ENCODE measurements around the gene NPC1.
"Not testable (repeated sequence)": the region's sequence is repeated elsewhere in the genome, so short reads cannot be mapped to it uniquely, and the experiment has no call there.

NPC1 gene

DNA sequence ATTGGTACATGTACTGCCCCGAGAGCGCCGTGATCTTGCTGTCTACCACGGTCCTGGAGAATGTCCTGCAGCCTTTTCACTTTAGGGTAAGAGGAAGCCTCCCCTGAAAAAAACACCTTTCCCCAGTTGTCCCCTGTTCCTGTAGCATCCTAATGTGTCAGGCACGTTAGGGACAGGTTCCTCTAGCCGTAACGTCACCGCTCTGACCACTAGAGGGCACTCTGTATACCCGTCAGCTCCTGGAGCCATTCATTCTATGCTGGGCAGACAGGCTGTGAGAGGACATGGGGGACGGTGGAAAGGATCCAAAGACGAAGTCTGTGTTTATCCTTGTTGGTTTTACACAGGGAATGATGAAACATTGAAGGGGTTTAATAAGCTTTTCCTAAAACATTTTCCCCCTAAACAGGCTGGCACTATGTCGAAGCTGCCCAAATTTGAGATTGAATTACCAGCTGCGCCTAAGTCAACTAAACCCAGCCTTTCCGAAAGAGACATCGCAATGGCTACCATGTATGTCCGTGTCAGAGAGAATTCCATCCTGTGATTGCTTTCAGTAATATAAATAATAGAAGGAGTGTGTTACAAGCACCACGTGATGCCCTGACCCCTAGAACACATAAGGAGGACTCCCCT is 70.3 kb downstream of the NPC1 start:
- peak; percentile 83 for DNase-seq

GRCh38 chr18:23512641-23513040 is 73.7 kb downstream of the NPC1 start:
- DNase-seq = no peak

DNA sequence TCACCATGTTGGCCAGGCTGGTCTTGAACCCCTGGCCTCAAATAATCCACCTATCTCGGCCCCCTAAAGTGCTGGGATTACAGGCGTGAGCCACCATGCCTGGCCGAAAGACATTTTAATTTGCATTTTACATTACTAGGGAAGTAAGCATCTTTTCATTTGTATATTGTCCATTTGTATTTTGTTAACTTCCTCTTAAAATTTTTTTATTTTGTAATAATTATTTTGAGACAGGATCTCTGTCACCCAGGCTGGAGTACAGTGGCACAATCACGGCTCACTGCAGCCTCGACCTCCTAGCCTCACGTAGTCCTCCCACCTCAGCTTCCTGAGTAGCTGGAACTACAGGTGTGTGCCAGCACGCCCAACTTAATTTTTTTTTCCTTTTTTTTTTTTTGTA is 74.1 kb downstream of the NPC1 start:
- not testable (repeated sequence) for DNase-seq

DNA sequence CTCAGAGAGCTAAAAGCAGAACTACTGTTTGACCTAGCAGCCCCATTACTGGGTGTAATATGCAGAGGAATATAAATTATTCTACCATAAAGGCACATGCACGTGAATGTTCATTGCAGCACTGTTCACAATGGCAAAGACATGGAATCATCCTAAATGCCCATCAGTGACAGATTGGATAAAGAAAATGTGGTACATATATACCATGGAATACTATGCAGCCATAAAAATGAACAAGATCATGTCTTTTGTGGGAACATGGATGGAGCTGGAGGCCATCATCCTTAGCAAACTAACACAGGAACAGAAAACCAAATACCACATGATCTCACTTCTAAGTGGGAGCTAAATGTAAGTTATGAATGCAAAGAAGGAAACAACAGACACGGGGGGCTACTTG is 75.4 kb downstream of the NPC1 start:
- not testable (repeated sequence) for DNase-seq

DNA sequence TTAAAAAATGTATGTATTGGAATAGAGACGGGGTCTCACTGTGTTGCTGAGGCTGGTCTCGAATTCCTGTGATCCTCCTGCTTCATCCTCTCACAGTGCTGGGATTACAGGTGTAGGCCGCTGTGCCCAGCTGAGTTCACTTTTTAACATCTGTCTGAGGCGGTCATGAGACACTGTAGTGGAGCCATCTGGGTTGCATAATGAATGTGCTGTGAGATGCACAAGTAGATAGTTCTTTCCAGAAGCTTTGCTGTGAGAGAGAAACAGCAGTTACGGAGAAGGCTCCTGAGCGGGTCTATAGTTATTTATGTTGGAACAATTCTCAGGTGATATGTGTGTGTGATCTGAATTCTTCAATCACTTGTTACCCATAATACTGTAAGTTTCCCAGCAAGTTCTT is 79.9 kb downstream of the NPC1 start:
- DNase-seq = no peak

GRCh38 chr18:23504720-23505119 is 81.6 kb downstream of the NPC1 start:
- DNase-seq = peak; percentile 30

DNA sequence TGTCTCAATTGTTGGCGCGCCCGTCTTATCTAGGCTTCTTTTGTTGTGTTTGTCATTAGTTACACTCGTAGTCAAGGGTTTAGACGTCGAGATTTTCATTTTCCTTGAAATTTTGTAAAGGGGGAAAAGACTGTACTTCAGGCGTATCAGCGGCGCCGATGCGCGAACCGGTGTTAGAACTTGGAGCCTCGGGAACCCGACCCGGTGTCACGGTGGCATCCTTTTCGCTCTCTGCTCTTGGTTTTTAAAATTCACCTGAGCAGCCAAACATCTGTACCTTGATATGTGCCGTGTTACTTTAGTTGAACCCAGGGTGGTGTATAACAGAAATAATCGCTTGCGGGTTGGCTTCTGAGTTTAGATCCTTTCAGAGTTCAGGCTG is 82.4 kb downstream of the NPC1 start:
- no peak for DNase-seq

DNA sequence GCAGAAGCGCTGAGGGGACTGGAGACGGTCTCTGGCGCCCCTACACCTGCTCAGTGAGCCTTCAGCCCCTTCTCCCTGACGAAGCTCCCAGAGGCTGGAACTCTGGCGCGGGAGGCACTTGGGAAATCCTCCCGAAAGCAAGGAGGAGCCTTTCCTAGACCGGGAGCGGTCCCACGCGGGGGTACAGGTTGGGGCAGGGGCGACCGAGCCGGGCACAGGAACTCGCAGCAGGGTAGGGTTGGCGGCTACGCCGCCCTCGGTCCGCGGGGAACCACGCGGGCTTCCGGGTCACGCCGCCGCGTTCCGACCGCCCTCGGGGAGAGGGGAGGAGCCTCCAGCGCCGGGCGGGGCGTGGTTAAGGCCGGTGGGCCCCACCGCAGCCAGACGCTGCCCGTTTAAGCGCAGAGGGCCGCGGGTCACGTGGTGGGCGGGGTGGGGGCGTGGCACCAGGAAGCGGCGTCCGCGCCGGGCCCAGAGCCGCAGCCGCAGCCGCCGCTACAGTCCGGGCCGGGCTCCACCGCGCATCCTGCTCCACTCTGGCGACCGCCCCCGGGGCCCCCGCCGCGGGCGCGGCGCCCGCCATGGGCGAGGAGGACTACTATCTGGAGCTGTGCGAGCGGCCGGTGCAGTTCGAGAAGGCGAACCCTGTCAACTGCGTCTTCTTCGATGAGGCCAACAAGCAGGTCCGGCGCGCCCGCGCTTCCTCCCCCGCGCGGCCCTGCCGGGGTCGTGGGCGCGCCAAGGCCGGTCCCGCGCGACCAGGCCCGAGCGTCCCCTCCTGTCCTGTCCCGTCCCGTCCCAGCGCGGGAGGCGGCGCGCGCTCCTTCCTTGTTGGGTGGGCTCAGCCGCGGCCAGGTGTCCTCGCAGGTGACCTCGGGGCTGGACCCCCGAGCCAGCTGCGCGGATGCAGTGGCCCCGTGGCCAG is 83.0 kb downstream of the NPC1 start, which contains the start of gene RMC1:
TSS of gene RMC1 (plus strand) at position 474 of the 925 bp plus-strand sequence. CDS start at position 582, 108 bp downstream.
- DNase-seq = peak; percentile 94

DNA sequence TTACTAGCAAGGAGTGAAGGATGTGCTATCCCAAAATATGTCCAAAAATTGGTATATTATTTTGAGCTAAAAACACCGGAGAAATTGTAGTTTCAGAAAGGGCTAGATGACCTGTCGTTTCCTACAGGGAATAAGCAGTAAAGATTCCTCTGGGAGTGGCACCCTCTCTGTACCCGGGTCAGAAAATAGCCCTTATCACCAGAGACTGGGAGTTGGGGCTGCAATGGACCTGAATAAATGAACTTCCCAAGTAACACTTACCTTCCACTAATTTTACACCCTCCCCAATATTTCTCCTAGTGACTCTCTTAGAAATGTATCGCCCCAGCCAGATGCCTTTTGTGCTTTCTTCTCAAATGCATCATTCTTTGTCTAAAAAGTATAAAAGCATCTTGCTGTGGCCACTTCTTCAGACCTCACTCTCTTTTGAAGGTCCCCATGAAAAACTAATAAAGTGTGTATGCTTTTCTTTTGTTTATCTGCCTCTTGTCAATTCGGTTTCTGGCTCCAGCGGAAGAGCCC is 83.7 kb downstream of the NPC1 start:
- DNase-seq = no peak

- no peak for DNase-seq
Measured at GRCh38 chr18:23501626-23502025, 84.7 kb downstream of the NPC1 start.

DNA sequence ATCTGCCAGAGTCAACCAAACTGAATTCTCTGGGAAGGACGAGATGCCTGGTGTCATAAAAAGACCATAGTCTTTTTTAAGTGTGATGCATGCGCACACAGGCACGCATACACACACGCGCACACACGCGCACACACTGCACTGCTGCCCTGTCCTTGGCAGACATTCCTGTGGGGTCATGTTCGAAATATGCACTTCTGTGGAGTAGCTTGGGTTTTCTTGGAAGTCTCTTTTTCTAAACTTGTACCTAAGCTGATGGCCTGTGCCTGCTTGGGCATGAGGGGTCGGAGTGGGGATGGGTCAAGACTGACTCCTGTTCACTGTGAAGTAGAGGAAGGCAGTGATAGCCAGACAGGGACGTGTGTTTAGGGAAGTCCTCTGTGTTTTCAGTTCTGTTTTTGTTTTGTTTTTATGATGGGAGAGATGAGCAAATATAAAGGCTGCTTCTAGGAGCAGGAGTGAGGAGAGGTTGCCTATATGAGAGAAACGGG is 87.0 kb downstream of the NPC1 start:
- DNase-seq = no peak

DNA sequence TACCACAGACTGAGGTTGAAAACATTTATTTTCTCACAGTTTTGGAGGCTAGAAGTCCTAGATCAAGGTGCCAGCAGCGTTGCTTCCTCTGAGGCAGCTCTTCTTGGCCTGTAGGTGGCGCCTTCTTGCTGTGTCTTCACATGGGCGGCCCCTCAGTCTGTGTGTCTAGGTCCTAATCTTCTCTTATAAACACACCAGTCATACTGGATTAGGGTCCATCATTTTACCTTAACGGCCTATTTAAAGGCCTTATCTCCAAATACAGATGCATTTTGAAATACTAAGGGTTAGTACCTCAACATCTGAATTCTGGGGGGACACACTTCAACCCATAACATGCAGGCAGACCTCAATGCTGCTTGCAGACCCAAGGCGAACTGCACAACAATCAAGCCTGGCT is 87.4 kb downstream of the NPC1 start:
- DNase-seq = peak; percentile 79

- DNase-seq = no peak
Measured at GRCh38 chr18:23498117-23498516, 88.2 kb downstream of the NPC1 start.

- DNase-seq = no peak
Measured at GRCh38 chr18:23495723-23496440, 90.4 kb downstream of the NPC1 start.

DNA sequence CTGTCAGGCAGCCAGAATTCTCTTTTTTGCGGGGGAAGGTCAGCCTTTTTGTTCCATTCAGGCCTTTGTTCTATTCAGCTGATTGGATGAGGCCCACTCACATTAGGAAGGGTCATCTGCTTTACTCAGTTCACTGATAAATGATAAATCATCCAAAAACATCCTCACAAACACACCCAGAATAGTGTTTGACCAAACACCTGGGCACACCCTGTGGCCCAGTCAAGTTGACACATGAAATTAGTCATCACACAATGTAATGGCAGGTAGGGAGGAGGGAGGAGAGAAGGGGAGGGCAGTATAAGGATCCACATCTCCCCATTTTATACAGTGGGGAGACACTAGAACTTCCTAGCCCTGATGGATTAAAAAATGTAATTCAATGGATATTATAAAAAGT is 91.3 kb downstream of the NPC1 start:
- DNase-seq = no peak

- DNase-seq = no peak
Measured at GRCh38 chr18:23493654-23494053, 92.7 kb downstream of the NPC1 start.

GRCh38 chr18:23489586-23489985 is 96.7 kb downstream of the NPC1 start:
- not testable (repeated sequence) for DNase-seq

- peak; percentile 33 for DNase-seq
Measured at GRCh38 chr18:23487738-23488570, 98.4 kb downstream of the NPC1 start.

- DNase-seq = no peak
Measured at GRCh38 chr18:23485386-23485785, 100.9 kb downstream of the NPC1 start.

DNA sequence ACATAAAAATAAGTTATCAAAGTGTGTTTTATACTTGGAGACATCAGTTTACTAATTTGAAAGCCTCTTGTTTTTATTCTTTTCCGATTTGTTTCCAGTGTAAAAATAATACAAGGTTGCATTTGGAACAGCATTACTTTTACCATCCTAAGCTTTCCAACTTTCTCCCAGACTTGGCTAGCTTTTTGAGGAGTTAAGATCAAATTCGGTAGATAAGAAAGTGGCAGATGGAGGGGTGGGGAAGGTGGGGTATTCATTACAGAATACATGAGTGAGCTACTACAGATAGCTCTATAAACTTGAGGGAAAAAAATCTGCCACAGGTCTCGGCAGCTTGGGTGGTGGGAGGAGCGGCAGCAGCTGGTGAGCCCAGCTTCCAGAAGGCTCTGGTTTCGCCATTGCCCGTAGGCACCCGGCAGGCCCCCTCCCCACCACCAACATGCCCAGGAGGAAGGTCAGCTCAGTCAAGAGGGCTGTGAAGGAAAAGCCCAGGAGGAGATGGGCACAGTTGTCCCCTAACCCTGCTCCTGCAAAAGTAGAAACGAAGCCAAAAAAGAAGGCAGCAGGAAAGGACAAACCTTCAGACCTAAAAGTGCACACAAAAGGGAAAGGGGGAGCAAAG is 101.6 kb downstream of the NPC1 start:
- DNase-seq = no peak
